Muscle layer of duodenum (tissue), 2 donors: ENCODE measurements around the gene PPP1R3C.

Experiments used
- H3K27ac ChIP-seq: one replicate; pipeline ENCODE4 v1.7.0; 2013; ENCODE audit warnings: mild to moderate bottlenecking, low read length
- H3K27me3 ChIP-seq: one replicate; pipeline ENCODE4 v1.7.0; 2013; ENCODE audit warnings: low read depth, mild to moderate bottlenecking, control low read depth, low read length
- H3K36me3 ChIP-seq, 2 donors: one replicate each; pipeline ENCODE4 v1.7.0; 2013; ENCODE audit warnings: low read length in 2 of 2, control low read depth in 1 of 2, mild to moderate bottlenecking in 1 of 2; ENCODE audit not compliant: insufficient read depth in 2 of 2, control insufficient read depth in 1 of 2
- H3K4me1 ChIP-seq, 2 donors: one replicate each; pipeline ENCODE4 v1.7.0; 2013; ENCODE audit warnings: low read length in 2 of 2, mild to moderate bottlenecking in 2 of 2, control low read depth in 1 of 2, moderate library complexity in 1 of 2; ENCODE audit not compliant: insufficient read depth in 2 of 2, control insufficient read depth in 1 of 2
- H3K4me3 ChIP-seq, 2 donors: one replicate each; pipeline ENCODE4 v1.7.0; 2013; ENCODE audit warnings: low read length in 2 of 2, low read depth in 1 of 2, mild to moderate bottlenecking in 1 of 2
- H3K9me3 ChIP-seq, 2 donors: one replicate each; pipeline ENCODE4 v1.7.0; 2013; ENCODE audit warnings: low read length in 2 of 2, control low read depth in 1 of 2, mild to moderate bottlenecking in 1 of 2; ENCODE audit not compliant: control insufficient read depth in 1 of 2
- donor health status: healthy.

The PPP1R3C gene

GRCh38 chr10:91610444-91610843 is 22.4 kb downstream of the PPP1R3C start:
- Histone ChIP-seq H3K9me3 (no peaks in the 10 kb centered on the region), H3K4me1 (peaks cover 8 to 9% of the 10 kb centered on the region in 2 donors), H3K4me3 (no peak overlapping the region), H3K36me3 (peaks cover 0 to 10% of the 10 kb centered on the region in 2 donors), H3K27me3 (no peaks in the 10 kb centered on the region), H3K27ac (no peak overlapping the region)

GRCh38 chr10:91607646-91608403 is 25.0 kb downstream of the PPP1R3C start:
- Histone ChIP-seq H3K36me3 (peaks cover 0 to 5% of the 10 kb centered on the region in 2 donors), H3K4me3 (peak overlapping the region in 1 of 2 donors; percentile 29), H3K27me3 (no peaks in the 10 kb centered on the region), H3K9me3 (no peaks in the 10 kb centered on the region), H3K4me1 (peaks cover 20 to 23% of the 10 kb centered on the region in 2 donors), H3K27ac (peak overlapping the region; percentile 89)

GRCh38 chr10:91605968-91606367 is 26.9 kb downstream of the PPP1R3C start:
- H3K4me1 ChIP-seq = peaks cover 23 to 28% of the 10 kb centered on the region in 2 donors

GRCh38 chr10:91604553-91605534 is 28.0 kb downstream of the PPP1R3C start:
- Histone ChIP-seq H3K36me3 (peaks cover 0 to 3% of the 10 kb centered on the region in 2 donors), H3K27ac (peak overlapping the region; percentile 2), H3K9me3 (no peaks in the 10 kb centered on the region), H3K27me3 (no peaks in the 10 kb centered on the region), H3K4me3 (no peak overlapping the region), H3K4me1 (peaks cover 23 to 28% of the 10 kb centered on the region in 2 donors)

More at GRCh38 chr10:91605968-91606367, 26.9 kb downstream of the PPP1R3C start:
- Histone ChIP-seq H3K4me3 (no peak overlapping the region), H3K27me3 (no peaks in the 10 kb centered on the region), H3K9me3 (no peaks in the 10 kb centered on the region), H3K36me3 (peaks cover 0 to 3% of the 10 kb centered on the region in 2 donors), H3K27ac (no peak overlapping the region)

- Histone ChIP-seq H3K27ac (no peak overlapping the region), H3K36me3 (peaks cover 0 to 3% of the 10 kb centered on the region in 2 donors), H3K27me3 (no peaks in the 10 kb centered on the region), H3K9me3 (no peaks in the 10 kb centered on the region), H3K4me1 (peaks cover 23 to 28% of the 10 kb centered on the region in 2 donors), H3K4me3 (no peak overlapping the region)
Observed at GRCh38 chr10:91603931-91604331, 28.9 kb downstream of the PPP1R3C start.

- Histone ChIP-seq H3K27ac (no peak overlapping the region), H3K27me3 (no peaks in the 10 kb centered on the region), H3K4me3 (no peak overlapping the region), H3K4me1 (peaks cover 16 to 32% of the 10 kb centered on the region in 2 donors), H3K9me3 (no peaks in the 10 kb centered on the region), H3K36me3 (peaks cover 0 to 3% of the 10 kb centered on the region in 2 donors)
Observed at GRCh38 chr10:91602868-91603568, 29.9 kb downstream of the PPP1R3C start.

GRCh38 chr10:91602449-91602848 is 30.4 kb downstream of the PPP1R3C start:
- H3K27me3 ChIP-seq = no peaks in the 10 kb centered on the region
- H3K4me1 ChIP-seq = peaks cover 14 to 32% of the 10 kb centered on the region in 2 donors
- H3K4me3 ChIP-seq = no peak overlapping the region
- H3K9me3 ChIP-seq = no peaks in the 10 kb centered on the region
- peaks cover 0 to 3% of the 10 kb centered on the region in 2 donors for H3K36me3 ChIP-seq
- no peak overlapping the region for H3K27ac ChIP-seq

- Histone ChIP-seq H3K36me3 (peaks cover 0 to 3% of the 10 kb centered on the region in 2 donors), H3K4me1 (peaks cover 18 to 45% of the 10 kb centered on the region in 2 donors), H3K27ac (no peak overlapping the region), H3K27me3 (no peaks in the 10 kb centered on the region), H3K9me3 (no peaks in the 10 kb centered on the region), H3K4me3 (no peak overlapping the region)
Observed at GRCh38 chr10:91601212-91601611, 31.7 kb downstream of the PPP1R3C start.

GRCh38 chr10:91598211-91598977 is 34.5 kb downstream of the PPP1R3C start:
- peaks cover 10 to 35% of the 10 kb centered on the region in 2 donors for H3K4me1 ChIP-seq
- peak overlapping the region; percentile 67 for H3K27ac ChIP-seq
- no peak overlapping the region for H3K4me3 ChIP-seq

GRCh38 chr10:91597197-91597881 is 35.5 kb downstream of the PPP1R3C start:
- Histone ChIP-seq H3K36me3 (no peaks in the 10 kb centered on the region), H3K27me3 (no peaks in the 10 kb centered on the region), H3K9me3 (no peaks in the 10 kb centered on the region), H3K27ac (peak overlapping the region; percentile 67), H3K4me1 (peaks cover 19 to 39% of the 10 kb centered on the region in 2 donors), H3K4me3 (no peak overlapping the region)

More at GRCh38 chr10:91598211-91598977, 34.5 kb downstream of the PPP1R3C start:
- no peaks in the 10 kb centered on the region for H3K36me3 ChIP-seq
- no peaks in the 10 kb centered on the region for H3K27me3 ChIP-seq
- no peaks in the 10 kb centered on the region for H3K9me3 ChIP-seq
